HG02852 (cell line): ENCODE measurements around the gene EFEMP1.
"Not testable (repeated sequence)": the region's sequence is repeated elsewhere in the genome, so short reads cannot be mapped to it uniquely, and the experiment has no call there.

ENCODE experiments used
- ATAC-seq: cut with Tn5 transposase; IDR thresholded peaks from one replicate; pipeline ENCODE4 v1.9.1; 2021; ENCODE audit warnings: mild to moderate bottlenecking, moderate library complexity; ENCODE audit not compliant: unreplicated experiment

Gene EFEMP1

DNA sequence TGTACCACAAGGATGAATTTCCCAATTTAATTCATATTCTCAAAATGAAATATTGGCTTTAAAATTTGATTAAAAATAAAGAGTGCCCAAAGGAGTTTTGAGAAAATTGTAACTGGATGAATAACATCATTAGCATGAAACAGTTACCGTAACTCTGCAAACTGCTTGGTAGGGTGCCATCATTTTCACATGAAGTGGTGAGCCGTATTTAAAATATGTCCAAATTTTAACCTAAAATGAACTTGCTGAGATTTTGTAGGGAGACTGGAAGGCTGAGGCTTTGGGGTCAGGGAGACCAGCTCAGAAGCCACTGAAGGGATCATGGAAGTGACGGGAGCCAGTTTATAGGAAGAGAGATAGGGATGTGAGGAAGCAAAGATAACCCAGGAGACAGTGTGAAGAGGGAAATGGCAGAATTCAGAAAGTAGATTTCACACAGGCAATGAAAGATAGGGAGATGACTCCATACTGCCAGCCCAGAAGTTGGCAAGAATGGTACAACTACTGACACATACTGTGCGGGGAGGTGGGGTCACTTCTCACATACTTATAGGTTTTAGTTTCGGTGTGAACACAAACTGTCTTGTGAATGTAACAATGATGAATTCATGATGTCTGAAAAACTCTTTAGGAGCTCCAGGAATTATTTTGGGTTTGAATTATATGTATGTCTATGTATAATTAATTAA is 53.8 kb downstream of the EFEMP1 start:
- ATAC-seq, result no peak

DNA sequence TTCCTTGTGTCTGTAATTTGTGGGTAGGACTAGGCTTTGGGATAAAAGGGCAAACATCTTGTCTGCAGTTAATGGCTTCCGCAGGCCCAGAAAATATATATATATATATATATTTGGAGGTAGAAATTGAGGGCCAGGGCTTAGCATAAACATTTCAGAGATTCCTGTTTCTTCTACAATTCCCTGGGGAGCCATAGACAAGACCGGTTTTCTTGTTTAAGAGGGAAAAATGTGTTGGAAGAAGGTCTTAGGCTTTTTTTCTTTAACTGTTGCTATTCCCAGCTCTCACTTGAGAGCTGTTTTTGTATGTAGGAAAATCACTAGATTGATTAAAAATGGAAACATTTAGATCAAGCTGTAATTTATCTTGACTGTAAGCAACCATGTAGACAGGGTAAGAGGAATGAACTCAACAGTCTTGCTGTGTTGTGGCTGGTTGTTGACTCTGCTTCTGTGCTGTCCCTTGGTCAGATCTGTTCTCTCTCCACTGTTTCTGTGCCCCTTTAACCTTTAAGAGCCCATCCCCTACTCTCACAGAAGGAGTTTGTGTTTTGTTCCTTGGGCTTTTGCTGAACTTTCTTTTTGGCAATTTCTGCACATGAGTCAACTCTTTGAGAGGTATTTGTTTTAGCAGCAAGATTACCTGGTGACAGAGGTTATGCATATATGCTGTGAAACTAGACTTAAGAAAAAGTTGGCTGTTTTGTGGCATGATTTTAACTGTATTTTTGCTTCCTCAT is 58.3 kb downstream of the EFEMP1 start:
- ATAC-seq, result no peak

DNA sequence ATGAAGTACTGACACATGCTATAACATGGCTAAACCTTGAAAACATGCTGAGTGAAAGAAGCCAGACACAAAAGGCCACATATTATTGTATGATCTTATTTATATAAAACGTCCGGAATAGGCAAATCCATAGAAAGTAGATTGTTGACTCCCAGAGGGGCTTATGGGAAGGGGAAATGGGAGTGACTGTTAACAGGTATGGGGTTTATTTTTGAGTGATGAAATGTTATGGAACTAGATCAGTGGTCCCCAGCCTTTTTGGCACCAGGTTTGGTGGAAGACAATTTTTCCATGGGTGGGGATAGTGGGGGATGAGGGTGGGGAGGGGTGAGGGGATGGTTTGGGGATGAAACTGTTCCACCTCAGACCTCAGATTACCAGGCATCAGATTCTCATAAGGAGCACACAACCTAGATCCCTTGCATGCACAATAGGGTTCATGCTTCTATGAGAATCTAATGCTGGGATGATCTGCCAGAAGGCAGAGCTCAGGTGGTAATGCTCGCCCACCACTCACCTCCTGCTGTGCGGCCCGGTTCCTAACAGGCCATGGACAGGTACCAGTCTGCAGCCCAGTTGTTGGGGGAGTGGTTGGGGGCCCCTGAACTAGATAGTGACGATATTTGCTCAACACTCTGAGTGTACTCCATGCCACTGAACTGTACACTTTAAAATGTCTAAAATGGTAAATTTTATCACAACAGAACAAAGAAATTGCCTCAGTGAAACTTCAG is 59.1 kb downstream of the EFEMP1 start:
- ATAC-seq, result no peak

DNA sequence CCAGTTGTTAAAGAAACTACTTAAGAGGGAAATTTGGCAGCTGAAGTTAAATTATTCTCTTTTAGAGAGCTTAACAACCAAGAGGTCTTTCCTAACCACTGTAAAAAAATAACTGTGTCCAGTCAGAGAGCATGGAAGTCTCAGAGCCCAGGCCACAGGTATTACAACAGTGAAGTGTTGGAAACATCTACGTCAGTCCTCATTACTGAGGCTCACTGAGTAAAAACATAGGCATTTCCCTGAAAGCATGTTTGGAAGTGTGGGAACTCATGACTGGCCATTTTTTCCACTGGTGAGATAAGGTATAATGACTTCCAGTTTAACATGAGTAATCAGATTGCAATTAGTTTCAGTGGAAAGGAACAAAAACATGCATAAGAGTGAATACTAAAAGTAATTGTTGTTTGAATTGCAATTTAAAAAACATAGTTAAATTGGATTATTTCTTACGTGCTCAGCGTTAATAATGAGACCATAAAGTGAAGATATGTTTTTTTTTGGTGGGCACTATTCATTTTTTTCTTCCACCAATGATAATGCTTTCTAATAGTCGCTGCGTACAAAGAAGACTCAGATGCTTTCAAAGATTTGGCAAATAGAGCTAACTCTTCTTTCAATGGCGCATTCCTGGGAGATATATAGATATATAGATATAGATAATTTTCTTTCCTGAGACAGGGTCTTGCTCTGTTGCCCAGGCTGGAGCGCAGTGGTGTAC is 60.8 kb downstream of the EFEMP1 start:
- no peak for ATAC-seq

DNA sequence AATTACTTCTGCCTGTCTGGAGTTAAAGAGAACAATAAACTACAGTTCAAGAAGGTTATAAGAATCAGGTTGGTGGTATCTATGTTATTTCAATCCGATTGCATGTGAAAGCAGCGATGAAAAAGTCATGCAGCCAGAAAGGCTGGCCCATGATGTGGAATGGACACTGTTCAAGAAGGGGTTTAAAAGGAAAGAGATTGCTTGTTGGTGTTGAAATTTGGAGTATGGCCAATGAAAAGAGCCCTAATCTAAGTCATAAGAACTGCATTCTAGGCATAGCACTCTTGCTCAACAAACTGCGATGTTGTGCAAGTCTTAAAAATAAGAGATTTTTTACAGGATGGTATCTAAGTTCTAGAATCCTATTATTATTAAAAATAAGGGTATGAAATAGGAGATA is 61.3 kb downstream of the EFEMP1 start:
- no peak for ATAC-seq

DNA sequence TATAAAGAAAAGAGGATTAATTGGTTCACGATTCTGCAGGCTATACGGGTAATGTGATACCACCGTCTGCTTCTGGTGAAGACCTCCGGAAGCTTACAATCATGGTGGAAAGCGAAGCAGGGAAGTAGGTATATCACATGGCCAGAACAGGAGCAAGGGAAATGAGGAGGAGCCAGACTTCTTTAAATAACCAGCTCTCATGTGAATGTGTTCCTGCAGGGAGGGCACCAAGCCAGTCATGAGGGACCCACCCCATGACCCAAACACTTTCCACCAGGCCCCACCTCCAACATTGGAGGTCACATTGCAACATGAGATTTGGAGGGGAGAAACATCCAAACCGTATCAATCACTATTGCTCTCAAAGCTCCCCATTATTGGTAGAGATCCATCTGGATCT is 61.8 kb downstream of the EFEMP1 start:
- ATAC-seq, result no peak

DNA sequence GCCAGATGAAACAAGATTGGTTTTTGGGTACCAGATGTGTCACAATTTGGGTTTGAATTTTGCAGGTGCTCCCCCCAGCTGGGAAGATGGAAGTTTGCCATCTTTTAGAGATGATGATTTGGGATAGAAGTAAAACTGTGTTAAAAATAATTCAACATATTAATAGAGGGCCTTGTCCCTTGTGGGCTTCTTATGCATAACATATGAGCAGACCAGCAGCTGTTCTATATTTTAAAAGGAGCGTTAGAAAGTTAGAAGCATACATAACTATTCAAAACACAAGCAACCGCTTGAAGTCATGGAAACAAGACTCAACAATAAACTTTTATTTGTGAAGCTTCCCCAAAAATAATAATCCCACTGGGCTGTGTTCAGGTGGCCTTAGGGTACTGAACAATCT is 62.8 kb downstream of the EFEMP1 start:
- no peak for ATAC-seq

DNA sequence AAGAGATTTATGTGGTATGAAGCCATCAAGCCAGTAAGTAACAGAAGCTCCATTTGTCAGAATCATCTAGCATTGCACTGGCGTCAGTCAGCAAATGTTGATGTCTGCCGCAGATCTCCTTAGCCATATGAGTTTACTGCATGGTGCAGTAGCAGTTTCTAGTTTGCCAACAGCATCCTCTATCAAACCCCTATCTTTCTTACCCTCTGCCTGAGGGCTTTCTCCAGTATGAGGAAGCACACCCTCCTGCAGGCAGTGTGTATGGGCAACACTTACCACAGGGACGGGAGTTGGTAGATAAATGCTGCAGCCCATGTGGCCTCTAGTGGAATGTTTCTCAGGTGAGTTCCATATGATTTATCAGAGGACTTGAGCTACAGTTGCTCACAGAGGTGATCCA is 63.7 kb downstream of the EFEMP1 start:
- ATAC-seq, result no peak

DNA sequence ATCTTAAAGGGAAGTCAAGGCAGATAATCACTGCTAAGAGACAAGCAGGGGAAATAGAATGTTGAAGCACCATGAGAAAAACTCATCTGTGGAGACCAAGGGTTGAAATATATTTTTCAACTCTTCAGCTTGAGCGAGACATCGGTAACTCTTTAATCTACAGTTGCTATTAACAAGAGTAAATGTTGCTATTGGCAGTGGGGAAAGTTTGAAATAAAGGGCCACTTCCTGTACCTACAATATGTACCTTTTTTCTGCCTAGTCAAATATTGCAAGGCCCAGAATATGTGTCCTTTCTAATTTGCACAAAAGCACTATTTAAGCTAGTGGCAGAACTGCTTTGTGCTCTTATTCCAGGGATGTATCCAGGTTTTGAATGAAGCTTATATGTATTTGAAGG is 65.8 kb downstream of the EFEMP1 start:
- no peak for ATAC-seq

DNA sequence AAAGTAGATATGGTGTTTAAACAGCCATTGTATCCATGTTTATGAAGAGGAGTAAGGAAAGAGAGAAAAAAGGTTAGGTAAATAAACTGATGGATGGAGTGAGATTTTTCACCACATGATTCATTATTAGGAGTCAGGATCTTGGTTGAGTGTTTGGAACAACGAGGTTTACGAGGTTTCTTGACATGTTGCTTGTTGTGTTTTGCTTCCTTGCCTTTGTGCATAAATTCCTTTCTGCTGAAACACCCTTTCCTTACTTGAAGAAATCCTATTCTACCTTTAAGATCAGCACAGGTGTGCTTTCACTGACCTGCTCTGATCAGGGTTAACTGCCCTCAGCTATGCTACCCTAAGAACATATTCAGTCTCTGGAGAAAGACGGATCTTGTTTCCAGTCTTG is 66.6 kb downstream of the EFEMP1 start:
- no peak for ATAC-seq

DNA sequence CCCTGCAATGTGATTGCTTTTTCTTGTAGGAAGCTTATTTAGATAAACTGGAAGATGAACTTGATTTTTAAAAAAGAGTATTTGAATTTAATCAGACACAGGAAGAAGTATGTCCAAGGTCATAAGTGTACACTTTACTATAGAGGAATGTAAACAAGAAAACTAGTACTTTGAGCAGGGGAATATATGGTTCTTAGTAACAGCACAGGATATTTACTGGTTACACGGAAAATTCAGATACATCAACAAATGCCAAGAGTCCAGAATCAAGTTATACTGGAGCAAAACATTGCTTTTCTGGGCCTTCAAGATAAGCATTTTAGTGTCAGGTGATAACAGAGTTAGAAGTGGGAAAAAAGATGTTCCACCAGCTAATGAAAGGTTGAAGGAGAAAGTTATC is 75.5 kb downstream of the EFEMP1 start:
- ATAC-seq, result no peak

DNA sequence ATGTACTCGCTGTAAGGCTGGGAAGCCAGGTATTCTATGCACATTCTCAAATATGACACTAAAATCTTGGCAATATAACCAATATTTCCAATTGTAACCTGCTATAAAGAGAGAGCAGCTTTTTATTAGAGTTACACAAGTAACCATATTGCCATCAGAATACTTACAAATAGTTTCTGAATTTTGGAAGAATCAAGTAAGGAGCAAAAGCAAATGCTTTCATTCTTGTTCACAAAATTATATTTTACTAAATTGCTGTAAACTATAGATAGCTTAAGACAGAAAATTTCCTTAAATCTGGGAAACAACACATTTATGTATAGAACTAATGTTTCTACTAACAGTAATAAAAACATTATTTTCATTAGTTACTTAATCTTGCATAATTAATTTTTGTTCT is 77.2 kb downstream of the EFEMP1 start:
- no peak for ATAC-seq

DNA sequence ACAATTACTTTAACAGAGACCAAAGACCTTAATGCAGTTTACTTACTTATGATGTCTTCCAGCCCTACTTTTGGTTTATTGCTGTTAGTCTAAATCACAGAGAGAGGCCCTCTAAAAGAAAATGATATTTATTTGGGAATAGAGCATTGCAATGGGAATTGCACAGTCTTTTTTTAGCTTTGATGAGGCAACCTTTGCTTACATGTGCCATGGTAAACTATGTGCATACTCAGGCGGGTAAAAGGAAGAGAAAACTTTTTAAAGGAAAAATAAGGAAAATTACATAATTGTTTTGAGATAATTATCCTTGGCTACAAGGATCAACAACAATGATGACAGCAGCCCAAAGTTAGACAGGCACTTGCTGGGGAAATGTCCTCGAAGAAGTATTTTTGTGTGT is 78.6 kb downstream of the EFEMP1 start:
- ATAC-seq, result no peak

DNA sequence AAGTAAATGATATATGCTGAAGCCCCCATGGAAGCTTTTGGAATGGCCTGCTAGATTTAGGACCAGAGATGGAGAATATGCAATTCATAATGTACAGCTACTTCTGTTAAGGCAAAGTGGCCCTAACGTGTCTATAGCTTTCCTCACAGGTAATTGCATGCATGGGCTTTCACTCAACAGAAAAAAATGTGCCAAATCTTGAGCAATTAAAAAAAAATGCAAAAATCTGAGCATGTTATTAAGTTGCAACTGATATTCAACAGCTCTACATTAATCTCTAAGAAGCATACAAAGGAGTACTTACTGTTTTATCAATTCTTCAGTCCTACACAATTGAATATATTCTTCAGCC is 79.6 kb downstream of the EFEMP1 start:
- ATAC-seq, result no peak

DNA sequence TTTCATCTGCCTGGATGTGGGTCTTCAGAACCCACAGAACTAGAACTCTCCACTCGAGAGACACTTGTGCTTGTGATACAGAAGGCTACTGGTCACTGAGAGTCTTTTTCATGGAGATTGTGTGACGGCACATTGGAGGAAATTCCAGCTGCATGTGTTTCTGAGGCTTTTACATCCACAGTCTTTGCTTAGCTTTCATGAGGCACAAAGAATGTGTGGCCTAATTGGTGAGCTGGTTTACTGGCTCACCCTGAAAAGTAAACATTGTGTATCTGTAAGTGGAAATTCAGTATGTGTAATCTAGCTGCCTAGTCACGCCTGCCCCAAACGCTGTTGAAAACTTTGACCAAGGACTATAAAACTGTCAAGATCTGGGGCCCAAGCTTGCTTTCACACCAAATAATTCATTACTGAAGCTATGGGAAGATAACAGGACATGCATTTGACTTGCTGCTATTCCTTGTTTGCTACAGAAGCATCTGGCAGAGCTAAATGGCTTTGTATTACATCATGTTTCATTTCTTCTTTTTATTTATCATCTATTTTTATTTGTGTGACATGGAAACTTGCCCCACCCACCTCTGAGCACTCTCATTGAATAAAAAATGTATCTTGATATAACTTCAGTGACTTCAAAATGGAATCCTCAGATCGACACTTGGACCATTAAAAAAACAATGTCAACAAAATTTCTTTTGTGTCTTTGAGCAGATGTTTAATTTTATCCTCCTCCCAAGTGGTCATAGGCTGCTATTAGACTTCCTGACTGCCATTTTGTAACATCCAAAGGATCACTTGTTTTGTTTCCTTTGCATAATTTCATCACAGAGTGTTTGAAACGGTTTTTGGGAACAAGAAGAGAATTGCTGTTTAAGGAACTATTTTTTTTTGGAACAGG is 80.2 kb downstream of the EFEMP1 start:
- no peak for ATAC-seq

DNA sequence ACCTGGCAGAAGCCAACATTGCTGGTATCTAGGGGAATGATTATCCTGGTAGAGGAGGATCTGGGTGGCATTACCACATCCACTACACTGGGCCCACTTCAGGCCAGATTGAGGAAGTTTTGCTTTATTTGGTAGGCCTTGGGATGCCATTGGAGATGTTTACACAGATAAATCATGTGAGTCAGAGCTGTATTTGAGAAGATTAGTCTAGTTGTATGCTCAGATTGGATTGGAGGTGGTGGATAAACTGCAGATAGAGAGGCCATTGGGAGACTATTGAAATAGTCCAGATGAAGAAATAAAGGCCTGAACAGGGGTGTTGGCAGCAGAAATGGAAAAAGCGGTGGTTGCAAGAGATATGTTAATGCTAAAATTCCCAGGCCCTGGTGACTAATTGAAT is 81.5 kb downstream of the EFEMP1 start:
- ATAC-seq, result no peak

DNA sequence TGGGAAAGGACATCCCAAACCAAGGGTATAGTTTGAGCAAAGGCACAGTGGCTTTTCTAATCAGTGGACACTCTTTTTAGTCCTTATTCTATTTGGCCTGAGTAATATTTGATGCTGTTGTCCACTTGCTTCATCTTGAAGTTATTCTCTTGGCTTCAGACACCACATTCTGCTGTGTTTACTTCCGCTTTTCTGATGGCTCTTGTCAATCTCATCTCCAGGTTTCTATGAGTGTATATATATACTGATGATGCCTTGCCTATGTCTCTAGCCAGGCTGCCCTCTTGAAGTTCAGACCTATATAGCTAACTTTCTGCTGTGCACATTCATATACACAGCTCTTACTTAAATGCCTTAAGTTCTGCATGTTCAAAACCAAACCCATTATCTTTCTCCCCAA is 83.1 kb downstream of the EFEMP1 start:
- no peak for ATAC-seq

DNA sequence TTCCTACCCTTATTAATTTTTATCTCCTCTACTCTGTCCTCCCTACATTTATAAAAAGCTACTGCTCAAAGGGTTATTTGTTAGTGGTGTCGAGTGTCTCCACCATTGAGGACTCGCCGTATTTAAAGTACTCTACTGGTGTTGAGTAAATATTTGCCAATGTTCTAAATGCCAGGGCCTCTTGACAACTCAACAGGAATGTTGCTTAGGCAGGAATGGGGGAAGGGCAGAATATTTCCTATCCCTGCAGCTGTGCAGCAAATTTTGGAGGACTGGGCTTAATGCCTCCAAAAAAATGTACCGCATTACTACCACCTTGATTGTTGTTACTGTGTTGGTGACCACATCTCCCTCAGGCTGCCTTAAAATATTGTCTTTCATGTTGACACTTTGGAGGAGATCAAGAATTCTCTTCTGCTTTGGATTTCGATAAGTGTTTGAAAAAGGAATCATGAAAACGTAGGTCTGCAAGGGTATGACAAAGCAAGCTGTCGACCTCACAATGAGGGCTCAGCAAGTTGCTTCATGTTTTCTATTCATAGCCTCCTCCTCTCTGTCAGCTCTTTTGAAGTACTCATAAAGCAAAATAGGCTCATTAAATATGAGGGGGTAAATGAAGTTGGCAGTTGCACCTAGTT is 84.3 kb downstream of the EFEMP1 start:
- ATAC-seq, result no peak

DNA sequence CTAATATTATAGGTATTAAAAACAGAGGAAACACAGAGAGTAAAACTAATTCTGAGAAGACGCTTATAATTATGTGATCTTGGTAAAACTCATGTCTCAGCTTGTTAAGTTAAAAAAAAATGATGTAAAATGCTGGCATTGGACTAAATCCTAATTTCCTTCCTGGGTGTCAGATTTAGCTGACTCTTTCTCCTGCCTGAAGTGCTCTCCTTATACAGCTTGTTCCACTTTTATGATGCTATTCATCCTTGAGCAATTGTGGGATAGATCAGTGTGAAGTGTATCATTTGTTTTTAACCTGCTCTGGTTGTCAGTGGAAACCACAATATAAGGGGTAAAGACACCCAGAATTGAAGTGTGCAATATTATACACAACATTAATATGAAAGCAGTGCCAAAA is 84.9 kb downstream of the EFEMP1 start:
- ATAC-seq, result no peak

DNA sequence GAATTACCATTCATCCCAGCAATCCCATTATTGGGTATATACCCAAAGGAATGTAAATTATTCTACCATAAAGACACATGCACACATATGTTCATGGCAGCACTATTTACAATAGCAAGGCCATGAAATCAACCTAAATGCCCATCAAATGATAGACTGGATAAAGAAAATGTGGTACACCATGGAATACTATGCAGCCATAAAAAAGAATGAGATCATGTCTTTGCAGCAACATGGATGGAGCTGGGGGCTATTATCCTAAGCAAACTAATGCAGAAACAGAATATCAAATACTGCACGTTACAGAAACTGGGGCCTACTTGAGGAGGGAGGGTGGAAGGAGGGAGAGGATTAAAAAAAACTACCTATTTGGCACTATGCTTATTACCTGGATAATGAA is 85.5 kb downstream of the EFEMP1 start:
- not testable (repeated sequence) for ATAC-seq
